ENCODE data around the gene IGFN1. TPM values are rescaled to one million over a fixed set of nuclear protein-coding genes. Genes with fewer than 3 reads are reported as not detected.

IGFN1 gene
- total and polyA plus RNA-seq, 2 donors (not counting 3 experiments of a cell fraction or from before 2014, with no cell fraction given): not detected

- peaks cover 2 to 4% of the 10 kb centered on the region in 2 experiments for H3K27me3 ChIP-seq (ENCODE audit: control insufficient read depth in 2 of 2, insufficient read depth in 2 of 2, low read length in 2 of 2)
- dilution Hi-C loops (cut with MboI; ENCODE audit: extremely low pct_ligation_motif_present, low sequenced_read_pairs) (no loop called here), intact Hi-C loops (cut with micrococcal nuclease) (no loop called here)
- no peaks in the 10 kb centered on the region for H3K36me3 ChIP-seq (ENCODE audit: control insufficient read depth in 2 of 2, extremely low read depth in 1 of 2, insufficient read depth in 2 of 2, low read length in 2 of 2)
- CTCF ChIA-PET: no interaction called here
- H3K9me3 ChIP-seq (replicated peaks; ENCODE audit: control insufficient read depth, insufficient read depth, low read length): no peaks in the 10 kb centered on the region
- H3K9ac ChIP-seq (replicated peaks; ENCODE audit: extremely low read depth, insufficient read depth, low read length): no peak overlapping the region
- BruUV-seq (replicated peaks): no TSS peak
- H3K27ac ChIP-seq (ENCODE audit: insufficient read depth, low read depth, low read length): no peak overlapping the region
- DNase-seq (ENCODE audit: low read depth, low spot score) (no peak), FAIRE-seq (no peak)
- TF ChIP-seq JUN (IDR thresholded peaks at IDR 0.05; ENCODE audit: borderline replicate concordance, insufficient read depth, insufficient read length, low read depth): no peak
- TF ChIP-seq FOS (IDR thresholded peaks at IDR 0.05; ENCODE audit: borderline replicate concordance, insufficient read depth, low read length): no peak
- TF ChIP-seq MAX (IDR thresholded peaks at IDR 0.05; ENCODE audit: insufficient read depth, insufficient read length): no peak
- TF ChIP-seq GATA2 (IDR thresholded peaks at IDR 0.05; ENCODE audit: insufficient read depth, insufficient read length, low read depth, low read length): no peak
- no peak for TF ChIP-seq POLR2AphosphoS5 (IDR thresholded peaks at IDR 0.05; ENCODE audit: insufficient read depth, low read depth, low read length)
- TF ChIP-seq POLR2A (IDR thresholded peaks at IDR 0.05; ENCODE audit: low read depth, low read length): no peak
- no peak for TF ChIP-seq CTCF (IDR thresholded peaks at IDR 0.05; ENCODE audit: extremely low read depth in 1 of 2, insufficient read depth in 1 of 2, low read depth in 1 of 2, low read length in 2 of 2)
- TF ChIP-seq EZH2 (IDR thresholded peaks at IDR 0.05; ENCODE audit: borderline replicate concordance, low read depth, low read length, severe bottlenecking): no peak
- no peak for TF ChIP-seq MYC (IDR thresholded peaks at IDR 0.05; ENCODE audit: low read depth, low read length)
- H3K9me1 ChIP-seq (replicated peaks; ENCODE audit: control insufficient read depth, extremely low read depth, insufficient read depth, low read length): no peaks in the 10 kb centered on the region
- no peaks in the 10 kb centered on the region for H3K79me2 ChIP-seq (ENCODE audit: control insufficient read depth, insufficient read depth, low read length)
- POLR2A ChIA-PET: no interaction called here
- H3K4me1 ChIP-seq (ENCODE audit: control insufficient read depth, extremely low read depth, insufficient read depth, low read length): no peaks in the 10 kb centered on the region
- H3K4me3 ChIP-seq (replicated peaks in 1 of 3; ENCODE audit: insufficient read depth in 1 of 3, low read depth in 1 of 3, low read length in 3 of 3): no peak overlapping the region
- H2AFZ ChIP-seq (ENCODE audit: low read depth, low read length): no peak overlapping the region
- no peak overlapping the region for H3K4me2 ChIP-seq (ENCODE audit: insufficient read depth, low read length)
- H4K20me1 ChIP-seq (replicated peaks; ENCODE audit: control insufficient read depth, extremely low read depth, insufficient read depth, low read length): no peaks in the 10 kb centered on the region
These were observed 84.1 kb downstream of the IGFN1 start for GRCh38 chr1:201274616-201275252.

Measured in endothelial cell of umbilical vein (primary cell).